RPMI7951 (cell line): ENCODE measurements around the gene RNF180. TPM values are rescaled to one million over a fixed set of nuclear protein-coding genes. Genes with fewer than 3 reads are reported as not detected.
A peak's percentile ranks its signal among the peaks of the same experiment; 100 is the strongest.
"Not testable (repeated sequence)": the region's sequence is repeated elsewhere in the genome, so short reads cannot be mapped to it uniquely, and the experiment has no call there.

ENCODE experiments used
- DNase-seq: peaks from one replicate; pipeline ENCODE4 v3.0.0-alpha.2; 2012; ENCODE audit warnings: low read depth
- total RNA-seq: library from RNA; depleted of rRNA; stranded (reverse); fragments of >200 nt; shearing (Covaris generic); gene quantifications from 2 replicates; pipeline ENCODE4 v1.2.3, GENCODE V29; 2014

RNF180 gene
- total RNA-seq, 1 experiment from 2014 or later = under 0.01 TPM

DNA sequence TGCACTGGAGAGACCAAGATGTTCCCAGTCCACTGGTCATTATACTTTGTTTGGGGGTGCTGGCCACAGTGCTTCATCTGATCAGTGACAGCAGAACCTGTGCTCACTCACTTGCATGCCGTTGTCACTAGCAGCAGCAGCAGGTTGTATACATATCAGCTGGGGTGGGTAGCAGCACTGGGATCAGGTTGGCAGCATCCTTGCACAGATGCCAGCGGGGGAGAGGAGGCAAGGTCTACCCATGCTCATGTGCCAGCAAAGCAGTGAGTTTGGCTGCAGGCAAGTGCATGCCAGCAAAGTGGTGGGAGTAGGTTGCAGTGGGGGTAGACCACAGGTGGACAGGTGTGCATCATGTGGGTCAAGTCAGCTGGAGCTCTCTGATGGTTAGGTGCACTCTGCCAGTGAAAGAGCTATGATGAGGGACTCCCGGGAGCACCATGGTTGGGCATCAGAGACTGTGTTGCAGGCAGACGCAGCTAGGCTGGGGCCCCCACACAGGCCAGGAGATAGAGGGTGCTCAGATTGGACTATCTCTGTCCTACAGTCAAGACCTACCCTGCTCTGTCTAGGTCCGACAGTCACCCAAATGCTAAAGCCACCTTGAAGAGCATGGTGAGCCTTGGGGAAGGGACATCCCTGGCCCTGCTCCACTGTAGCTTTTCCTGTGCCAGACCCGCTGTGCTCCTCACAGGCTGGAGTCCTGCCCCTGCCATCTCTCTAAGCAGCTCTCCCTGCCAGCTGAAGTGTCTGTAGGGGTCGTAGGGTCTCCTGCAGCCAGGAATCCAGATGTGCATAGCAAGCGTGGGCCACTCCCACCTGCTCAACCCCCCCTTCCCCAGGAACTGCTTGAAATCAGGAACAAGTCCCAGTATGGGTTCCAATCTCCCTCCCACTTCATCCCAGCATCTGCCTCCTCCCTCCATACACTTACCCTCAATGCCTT is 119.8 kb downstream of the RNF180 start:
- DNase-seq = no peak

DNA sequence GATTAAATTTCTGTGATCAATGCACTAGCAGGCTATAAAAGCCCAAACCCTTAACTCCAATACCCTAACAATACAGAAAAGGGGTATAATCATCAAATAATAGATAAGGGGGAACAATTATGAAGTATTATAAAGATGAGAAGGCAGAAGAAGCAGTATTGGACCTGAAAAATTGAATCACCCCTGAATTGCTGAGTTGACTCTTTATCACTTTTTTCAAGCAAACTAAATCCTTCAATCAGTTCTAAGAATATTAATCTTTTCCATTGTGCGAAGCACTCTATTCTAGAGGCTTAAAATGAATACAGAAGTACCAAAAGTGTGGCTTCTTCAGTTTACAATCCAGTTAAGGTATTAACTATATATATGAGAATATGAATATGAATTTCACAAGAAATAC is 120.7 kb downstream of the RNF180 start:
- DNase-seq = no peak

DNA sequence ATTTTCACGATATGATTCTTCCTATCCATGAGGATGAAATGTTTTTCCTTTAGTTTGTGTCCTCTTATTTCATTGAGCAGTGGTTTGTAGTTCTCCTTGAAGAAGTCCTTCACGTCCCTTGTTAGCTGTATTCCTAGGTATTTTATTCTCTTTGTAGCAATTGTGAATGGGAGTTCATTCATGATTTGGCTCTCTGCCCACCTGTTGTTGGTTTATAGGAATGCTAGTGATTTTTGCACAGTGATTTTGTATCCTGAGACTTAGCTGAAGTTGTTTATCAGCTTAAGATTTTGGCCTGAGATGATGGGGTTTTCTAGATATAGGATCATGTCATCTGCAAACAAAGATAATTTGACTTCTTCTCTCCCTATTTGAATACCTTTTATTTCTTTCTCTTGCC is 122.9 kb downstream of the RNF180 start:
- not testable (repeated sequence) for DNase-seq

DNA sequence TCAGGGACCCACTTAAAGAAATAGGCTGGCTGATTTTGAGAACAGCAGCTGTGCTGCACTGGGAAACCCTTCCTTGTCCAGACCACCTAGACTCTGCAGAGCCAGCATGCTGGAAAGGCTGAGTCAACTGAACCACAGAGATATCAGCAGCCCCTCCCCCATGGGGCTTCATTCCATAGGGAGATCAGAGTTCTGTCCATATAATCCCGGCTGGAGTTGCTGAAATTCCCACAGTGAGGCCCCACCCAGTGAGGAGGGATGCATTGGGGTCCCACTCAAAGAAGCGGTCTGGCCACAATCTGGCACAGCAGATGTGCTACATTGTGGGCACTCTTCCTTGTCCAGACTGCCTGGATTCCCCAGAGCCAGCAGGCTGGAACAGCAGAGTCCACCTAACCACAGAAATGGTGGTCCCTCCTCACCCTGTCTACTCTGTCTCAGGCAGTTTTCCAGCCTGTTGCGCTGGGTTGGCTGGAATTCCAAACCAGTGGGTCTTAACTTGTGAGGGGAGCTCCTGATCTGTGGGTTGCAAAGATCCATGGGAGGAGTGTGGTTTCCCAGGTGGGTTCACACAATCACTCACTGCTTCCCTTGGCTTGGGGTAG is 127.1 kb downstream of the RNF180 start:
- DNase-seq = no peak

DNA sequence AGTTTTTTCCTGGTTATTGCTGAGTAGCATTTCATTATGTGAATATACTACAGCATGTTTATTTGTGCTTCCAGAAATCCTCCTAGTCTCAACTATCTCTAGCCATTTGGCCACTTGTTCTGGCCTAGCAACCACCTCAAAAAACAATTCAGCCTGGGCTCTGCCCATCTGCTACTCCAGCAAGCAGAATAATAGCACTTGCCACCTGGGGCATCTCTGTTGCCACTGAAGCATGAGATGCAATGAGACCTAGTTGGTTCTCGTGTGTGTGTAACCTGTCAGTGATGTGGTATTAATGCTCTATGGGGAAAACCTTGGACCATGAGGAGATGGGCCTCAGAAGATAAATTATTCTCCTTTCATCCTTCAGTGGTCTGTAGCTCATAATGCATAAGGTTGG is 129.5 kb downstream of the RNF180 start:
- no peak for DNase-seq

DNA sequence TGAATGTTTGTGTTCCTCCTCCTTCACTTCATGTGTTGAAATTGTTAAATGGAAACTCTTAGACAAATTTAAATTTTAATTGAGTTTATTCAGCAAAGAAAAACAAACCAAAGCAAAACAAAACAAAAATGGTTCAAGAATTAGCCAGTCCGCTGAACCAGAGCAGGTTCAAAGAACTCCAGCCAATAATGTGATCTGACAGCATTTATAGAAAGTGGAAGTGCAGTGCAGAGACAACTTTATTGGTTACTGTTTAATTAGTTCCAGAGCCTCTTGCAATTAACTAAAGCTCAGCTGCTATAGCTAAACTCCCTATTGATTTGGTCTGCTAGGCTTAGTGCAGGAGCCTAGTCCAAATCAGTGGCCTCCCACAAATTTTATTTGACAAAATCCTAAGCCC is 132.9 kb downstream of the RNF180 start:
- no peak for DNase-seq

DNA sequence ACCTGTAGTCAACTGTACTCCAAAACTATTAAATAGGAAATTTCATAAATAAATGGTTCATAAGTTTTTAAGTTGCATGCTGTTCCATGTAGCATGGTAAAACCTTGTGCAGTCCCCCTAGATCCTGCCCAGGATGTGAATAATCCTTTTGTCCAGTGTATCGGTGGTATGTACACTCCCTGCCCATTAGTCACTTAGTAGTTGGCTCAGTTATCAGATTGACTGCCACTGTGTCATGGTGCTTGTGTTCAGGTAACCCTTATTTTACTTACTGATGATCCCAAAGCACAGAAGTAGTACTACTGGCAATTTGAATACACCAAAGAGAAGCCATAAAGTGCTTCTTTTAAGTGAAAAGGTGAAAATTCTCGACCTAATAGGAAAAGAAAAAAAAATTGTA is 134.2 kb downstream of the RNF180 start:
- DNase-seq = no peak

DNA sequence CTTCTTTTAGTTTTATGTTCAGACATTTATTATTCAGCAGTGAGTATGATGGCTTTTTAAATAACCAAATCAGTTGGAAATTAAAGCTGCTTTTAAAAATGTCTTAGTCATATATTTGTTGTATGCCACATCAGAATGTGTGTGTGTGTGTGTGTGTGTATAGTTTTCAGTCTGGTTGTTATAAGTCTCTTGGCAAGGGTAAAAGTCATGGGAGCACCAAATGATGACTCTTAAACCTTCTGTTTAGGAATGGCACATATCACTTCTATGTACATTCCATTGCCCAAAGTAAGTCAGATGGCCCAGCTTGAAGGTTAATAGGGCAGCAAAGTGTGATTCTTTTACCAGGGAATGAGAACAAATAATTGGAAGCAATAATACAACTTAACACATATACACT is 135.9 kb downstream of the RNF180 start:
- DNase-seq = no peak

DNA sequence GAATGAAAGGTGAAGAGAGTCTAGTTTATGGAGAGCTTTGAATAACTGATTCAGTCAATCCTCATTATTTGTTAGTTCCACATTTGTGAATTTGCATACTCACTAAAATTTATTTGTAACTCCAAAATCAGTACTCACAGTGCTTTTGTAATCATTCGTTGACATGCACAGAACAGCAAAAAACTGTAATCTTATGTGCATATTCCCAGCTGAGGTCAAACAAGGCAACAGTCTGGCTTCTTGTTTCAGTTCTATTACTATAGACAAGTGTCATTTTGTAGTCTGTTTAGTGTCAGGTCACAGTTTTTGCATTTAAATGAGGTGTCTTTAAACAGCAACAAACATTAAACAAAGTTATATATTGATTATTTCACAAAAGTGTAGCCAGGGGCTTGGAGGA is 142.5 kb downstream of the RNF180 start:
- no peak for DNase-seq

DNA sequence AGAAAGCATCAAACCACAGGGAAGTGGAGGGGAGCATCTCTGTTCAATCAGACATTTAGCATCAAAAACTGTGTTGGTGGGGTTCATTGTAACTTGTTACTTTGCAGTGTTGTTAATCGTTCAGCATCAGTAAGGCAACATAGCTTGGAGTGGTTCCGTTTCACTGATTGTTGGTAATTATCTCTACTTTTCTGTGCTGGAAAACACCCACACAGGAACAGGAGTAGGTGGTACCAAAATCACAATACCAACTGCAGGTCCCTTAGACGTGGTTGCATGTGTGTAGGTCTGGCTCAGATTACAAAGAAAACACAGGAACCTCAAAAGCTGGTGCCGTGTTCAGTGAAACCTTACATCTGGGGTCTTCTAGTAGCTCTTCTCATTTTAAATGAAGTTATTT is 146.8 kb downstream of the RNF180 start:
- no peak for DNase-seq

DNA sequence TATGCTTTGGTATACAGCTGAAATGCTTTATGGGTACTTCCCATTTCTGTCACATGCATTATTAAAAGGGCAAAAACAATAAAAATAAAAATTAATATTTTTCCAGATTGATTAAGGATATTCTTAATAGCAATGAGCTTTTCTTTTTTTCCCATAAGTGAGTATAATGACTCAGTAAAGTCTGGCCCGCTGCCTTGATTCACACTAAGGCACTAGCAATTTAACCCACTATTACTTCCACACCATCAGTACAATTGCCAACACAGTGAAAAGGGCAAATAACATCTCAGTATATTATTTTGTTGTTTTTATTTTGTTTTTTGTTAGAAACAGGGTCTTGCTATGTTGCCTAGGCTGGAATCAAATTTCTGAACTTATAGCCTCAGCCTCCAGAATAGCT is 150.1 kb downstream of the RNF180 start:
- DNase-seq = no peak

DNA sequence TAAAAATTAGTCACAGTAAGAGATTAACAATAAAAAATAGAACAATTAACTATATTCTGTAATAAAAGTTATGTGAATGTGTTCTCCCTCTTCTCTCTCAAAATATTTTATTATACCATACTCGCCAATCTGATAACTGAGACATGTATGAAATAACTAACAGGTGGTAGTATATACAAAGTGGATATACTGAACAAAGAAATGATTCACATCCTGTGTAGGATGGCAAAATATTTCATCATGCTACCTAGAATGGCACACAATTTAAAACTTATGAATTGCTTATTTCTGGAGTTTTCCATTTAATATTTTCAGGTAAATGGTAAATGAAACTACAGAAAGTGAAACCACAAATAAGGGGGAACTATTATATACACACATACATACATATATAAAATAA is 152.5 kb downstream of the RNF180 start:
- DNase-seq = no peak

DNA sequence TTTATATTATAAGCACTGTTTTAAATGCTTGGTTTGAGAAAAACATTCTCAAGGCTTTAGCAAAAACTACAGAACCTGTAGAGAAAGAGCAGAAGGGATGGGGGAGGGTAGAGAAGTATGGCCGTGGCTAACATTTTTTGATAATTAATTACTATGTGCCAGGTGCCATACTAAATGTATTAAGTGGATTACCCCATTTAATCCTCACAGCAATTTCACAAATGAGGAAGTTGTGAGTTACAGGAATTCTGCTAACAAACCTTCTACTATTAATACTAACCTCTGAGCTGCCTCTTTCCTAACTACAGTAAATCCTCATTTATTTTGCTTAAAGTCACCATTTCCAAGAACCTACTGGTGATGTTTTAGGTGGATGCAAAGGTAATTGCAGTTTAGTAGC is 157.9 kb downstream of the RNF180 start:
- no peak for DNase-seq

DNA sequence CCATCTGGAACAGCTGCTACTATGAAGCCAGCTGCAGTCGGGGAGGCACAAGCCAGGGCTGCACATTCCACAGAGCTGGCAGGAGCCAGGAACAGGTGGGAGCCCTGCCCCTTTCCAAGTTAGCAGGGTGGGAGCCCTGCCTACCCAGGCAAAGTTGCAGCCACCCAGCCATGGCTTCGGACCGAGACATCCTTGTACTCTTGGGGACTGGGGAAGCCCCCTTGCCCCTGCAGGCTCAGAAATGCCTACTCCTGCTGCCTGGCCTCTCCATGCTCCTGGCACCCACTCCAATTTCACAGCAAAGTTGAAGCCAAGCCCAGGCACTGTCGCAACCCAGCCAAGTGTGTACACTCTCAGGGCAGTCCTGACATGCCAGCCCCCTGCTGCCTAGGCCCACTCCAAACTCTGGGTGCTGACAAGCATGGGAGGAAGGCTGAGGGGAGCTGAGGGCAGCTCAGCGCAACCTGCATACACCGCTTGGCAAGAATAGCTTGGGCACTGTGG is 165.1 kb downstream of the RNF180 start:
- DNase-seq = no peak

DNA sequence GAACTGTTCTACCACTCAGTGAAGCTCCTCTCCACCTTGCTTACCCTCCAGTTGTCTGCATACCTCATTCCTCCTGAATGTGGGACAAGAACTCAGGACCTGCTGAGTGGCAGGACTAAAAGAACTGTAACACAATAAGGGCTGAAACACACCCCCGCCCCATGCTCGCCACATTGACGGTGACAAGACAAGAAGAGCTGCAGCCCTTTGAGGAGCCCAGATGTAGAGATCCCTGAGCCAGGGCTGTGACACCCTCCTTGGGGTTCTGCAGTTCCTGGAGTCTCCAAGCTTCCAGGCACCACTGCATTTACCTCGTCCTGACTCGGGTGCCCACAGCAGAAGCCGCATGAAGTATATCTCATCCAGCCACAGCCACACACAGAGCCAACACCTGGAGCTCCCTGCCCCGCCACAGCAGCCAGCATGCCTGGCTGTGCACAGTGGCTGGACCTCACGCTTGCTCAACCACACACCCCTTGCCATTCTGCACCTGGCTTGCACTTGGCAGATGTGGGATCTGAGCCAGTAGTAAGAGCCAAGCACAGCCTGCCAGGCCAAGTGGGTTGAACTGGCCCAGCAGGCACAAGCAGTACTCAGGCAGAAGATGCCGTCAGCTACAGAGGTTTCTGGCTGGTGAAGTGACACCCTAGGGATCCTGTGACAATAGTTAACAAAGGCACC is 166.1 kb downstream of the RNF180 start:
- DNase-seq = no peak

DNA sequence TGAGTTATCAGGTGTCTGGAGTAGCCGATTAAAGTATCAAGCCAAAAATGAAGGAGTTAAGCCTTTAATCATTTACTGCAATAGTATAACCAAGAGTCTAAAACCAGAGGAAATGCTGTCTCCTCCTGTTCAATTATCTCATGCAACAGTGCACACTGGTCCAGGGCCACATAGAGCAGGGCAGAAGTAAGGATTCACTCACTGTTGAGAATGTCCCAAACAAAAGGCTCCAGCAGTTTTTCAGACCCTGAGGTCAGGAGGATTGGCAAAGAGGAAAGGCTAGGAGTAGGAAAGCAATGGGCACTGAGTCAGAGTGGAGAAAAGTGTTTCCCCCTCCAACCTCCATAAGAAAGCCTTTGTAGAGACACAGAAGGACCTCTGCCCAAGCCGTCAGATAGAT is 168.2 kb downstream of the RNF180 start:
- no peak for DNase-seq

DNA sequence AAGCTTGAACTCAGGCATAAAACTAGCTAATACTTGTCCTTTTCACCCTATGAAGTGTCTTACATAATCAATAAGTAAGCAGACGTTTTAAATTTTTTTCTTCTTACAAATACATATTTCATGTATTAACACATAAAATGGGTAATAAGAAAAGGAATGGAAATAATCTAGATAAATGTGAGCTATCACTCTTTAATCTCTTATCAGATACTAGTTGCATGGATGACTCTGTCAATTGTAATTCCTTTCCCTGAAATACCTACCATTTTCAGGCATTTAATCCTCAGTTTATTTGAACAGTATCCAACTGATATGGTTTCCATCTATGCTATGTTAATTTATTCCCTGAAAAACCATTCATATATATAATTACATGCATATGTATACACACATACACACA is 174.1 kb downstream of the RNF180 start:
- no peak for DNase-seq

DNA sequence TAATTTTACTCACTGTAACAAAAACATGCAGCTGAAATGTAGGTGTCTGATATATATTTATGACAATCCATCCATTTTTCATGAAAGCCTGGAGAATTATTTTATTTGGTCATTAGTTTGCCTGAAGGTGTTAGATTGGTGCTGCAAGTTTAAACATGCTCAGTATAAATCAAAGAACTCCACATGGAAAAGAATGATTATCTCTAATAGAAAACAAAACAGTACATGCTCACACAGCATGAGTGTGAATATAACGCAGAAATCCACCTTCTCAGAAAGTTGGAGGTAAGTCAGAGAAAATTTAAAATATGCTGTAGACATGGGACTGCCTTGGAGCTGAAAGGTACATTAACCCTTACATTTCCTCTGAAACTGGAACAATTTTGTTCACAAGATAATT is 174.7 kb downstream of the RNF180 start:
- DNase-seq = no peak

DNA sequence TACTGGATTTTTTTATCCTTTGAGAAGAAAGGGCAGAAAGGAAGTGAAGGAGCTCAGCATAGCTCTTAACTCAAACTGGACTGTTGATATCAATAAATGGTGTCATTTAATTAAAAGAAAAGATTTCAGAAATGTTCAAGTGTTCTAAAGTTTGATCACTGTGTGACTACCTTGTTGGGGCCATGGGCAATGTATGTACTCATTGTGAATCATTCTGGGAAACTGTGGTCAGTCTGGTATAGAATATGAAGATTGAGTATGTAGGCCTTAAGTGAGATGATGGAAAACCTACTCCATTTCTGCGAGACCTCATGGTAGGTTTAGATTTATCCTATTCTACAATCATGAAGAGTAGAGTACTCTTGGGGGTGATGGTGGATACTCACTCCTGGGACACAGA is 175.7 kb downstream of the RNF180 start:
- DNase-seq = no peak

DNA sequence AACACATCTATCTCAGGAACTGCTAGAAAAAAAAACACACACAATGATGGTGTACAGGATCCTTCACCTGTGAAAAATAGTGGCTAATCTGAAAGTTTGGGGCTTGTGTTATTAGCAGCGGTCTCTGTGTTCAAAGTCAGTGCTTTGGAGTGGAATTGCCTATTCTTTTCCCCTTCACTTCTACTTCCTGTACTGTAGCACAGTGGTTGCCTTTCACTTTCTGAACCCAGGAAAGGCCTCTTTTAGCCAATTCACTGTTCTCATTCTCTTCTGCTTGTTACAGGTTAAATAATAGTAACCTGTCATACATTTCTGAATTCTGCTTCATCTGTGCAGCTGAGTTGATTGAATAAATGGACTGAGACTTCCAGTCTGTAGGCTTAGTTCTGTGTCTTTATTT is 178.9 kb downstream of the RNF180 start:
- DNase-seq = no peak

DNA sequence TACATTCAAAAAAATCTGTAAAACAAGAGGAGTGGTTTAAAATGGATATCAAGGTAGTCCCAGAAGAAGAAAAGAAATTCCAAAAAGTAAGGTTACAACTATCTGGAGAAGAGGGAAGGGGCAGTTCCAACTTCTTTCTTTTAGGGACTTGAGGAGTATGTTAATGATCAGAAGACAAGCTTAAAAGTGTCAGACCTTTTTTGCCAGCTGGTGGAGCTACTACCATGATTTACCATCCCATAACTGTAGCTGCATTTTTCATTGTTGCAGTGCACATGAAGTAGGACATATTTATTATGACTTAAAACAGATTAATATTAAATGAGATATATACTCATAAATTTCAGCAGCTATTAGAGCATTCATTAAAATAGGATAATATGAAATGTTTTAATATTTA is 181.7 kb downstream of the RNF180 start:
- DNase-seq = no peak

DNA sequence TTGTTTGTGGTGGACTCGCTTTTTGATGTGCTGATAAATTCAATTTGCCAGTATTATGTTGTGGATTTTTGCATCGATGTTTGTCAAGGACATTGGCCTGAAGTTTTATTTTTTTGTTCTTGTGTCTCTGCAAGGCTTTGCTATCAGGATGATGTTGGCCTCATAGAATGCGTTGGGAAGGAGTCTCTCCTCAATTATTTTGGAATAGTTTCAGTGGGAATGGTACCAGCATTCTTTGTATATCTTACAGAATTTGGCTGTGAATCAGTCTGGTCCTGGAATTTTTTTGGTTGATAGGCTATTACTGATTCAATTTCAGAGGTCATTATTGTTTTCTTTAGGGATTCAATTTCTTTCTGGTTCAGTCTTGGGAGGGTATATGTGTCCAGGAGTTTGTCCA is 198.8 kb downstream of the RNF180 start:
- no peak for DNase-seq

DNA sequence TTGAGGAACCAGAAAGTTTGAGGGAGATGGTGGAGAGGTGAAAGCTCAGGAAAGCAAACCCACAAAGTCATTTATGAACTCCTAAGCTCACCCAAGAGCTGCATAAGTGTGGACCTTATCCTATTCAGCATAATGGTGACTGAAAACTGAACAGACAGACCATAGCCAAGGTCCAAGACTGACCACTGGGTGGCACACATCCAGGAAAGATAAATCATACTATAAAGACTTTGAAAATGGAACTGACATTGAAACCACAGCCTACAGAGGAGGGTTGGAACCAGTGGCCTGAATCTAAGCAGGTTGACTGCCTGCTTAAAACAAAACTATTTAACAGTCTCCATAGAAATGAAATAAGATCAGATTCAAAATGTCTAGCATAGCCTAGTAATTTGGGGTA is 219.1 kb downstream of the RNF180 start:
- DNase-seq = peak; percentile 1
